ENCODE measurements around the gene PPP1R37. TPM values are rescaled to one million over a fixed set of nuclear protein-coding genes. Genes with fewer than 3 reads are reported as not detected.

The PPP1R37 gene
- total RNA-seq, 1 donor from 2014 or later, result 20.6 TPM

Small RNAs within 50 kb of the gene (small RNA-seq; reads per million reads assigned to genes)
- gene RNU6-611P, result not detected

Other genes with a start within 250 kb of the PPP1R37 start
- gene NECTIN2, start 246.9 kb upstream of the PPP1R37 start, total RNA-seq, result 29.2 TPM
- 23.1 TPM for gene TOMM40, start 201.9 kb upstream of the PPP1R37 start, total RNA-seq
- gene APOE, start 187.4 kb upstream of the PPP1R37 start, total RNA-seq, result 68.9 TPM
- gene APOC1, start 178.6 kb upstream of the PPP1R37 start, total RNA-seq, result 5.3 TPM
- not detected for gene APOC4, start 150.9 kb upstream of the PPP1R37 start, total RNA-seq
- gene APOC2, start 147.1 kb upstream of the PPP1R37 start, total RNA-seq, result 1.4 TPM
- 27.5 TPM for gene CLPTM1, start 137.8 kb upstream of the PPP1R37 start, total RNA-seq
- 0.62 TPM for gene RELB, start 91.7 kb upstream of the PPP1R37 start, total RNA-seq
- 3.9 TPM for gene CLASRP, start 54.1 kb upstream of the PPP1R37 start, total RNA-seq
- gene ZNF296, start 16.7 kb upstream of the PPP1R37 start, total RNA-seq, result not detected
- 13.3 TPM for gene GEMIN7, start 13.9 kb upstream of the PPP1R37 start, total RNA-seq
- gene NKPD1, start 67.8 kb downstream of the PPP1R37 start, total RNA-seq, result 0.47 TPM
- 2.2 TPM for gene TRAPPC6A, start 85.1 kb downstream of the PPP1R37 start, total RNA-seq
- gene BLOC1S3, start 85.6 kb downstream of the PPP1R37 start, total RNA-seq, result 3.1 TPM
- gene EXOC3L2, start 152.2 kb downstream of the PPP1R37 start, total RNA-seq, result not detected
- gene MARK4, start 158.1 kb downstream of the PPP1R37 start, total RNA-seq, result 19.2 TPM
- 1.2 TPM for gene CKM, start 229.7 kb downstream of the PPP1R37 start, total RNA-seq
- 0.16 TPM for gene KLC3, start 247.6 kb downstream of the PPP1R37 start, total RNA-seq